B cell (primary cell): Measurements from ENCODE around the gene KIAA1191. TPM values are rescaled to one million over a fixed set of nuclear protein-coding genes. Genes with fewer than 3 reads are reported as not detected.

Experiments used
- ATAC-seq: fragments of 200-7000 bp; cut with Tn5 transposase; one replicate; pipeline ENCODE4 v1.10.0; 2021; ENCODE audit warnings: low read depth, mild to moderate bottlenecking, moderate number of reproducible peaks, moderate library complexity
- CTCF ChIA-PET: fragments of 350-600 bp; sonication (Branson Sonifier 250); formaldehyde crosslinking; loops from one replicate; lab custom pipeline; 2021; ENCODE audit warnings: antibody characterized with exemption, inconsistent platforms; lab: Charles Lee
- POLR2A ChIA-PET: fragments of 350-600 bp; sonication (Branson Sonifier 250); formaldehyde crosslinking; loops from one replicate; lab custom pipeline; 2021; ENCODE audit warnings: antibody characterized with exemption; lab: Charles Lee
- DNase-seq: peaks from one replicate; pipeline ENCODE4 v3.0.0; 2013
- H2AFZ ChIP-seq: 2 replicates; pipeline ENCODE4 v1.6.1; 2012; ENCODE audit warnings: mild to moderate bottlenecking, low read depth, low read length; ENCODE audit not compliant: insufficient read depth, poor library complexity, severe bottlenecking
- H3K27ac ChIP-seq, 2 donors: 1 replicate in 1 of 2; 2 replicates in 1 of 2; pipeline ENCODE4 v1.5.1; 2012 to 2013; ENCODE audit warnings: low read length in 2 of 2, mild to moderate bottlenecking in 2 of 2, moderate library complexity in 1 of 2
- H3K27me3 ChIP-seq, 4 experiments: fragments of 200-600 bp in 1 of 4; sonication (generic) in 1 of 4; replicated peaks in 1 of 4; 1 replicate in 2 of 4; 2 replicates in 2 of 4; pipeline versions ENCODE4 v1.6.1 to v1.7.0; 2013 to 2016; ENCODE audit warnings: low read length in 3 of 4, mild to moderate bottlenecking in 2 of 4, mixed read lengths in 1 of 4, moderate library complexity in 1 of 4; ENCODE audit not compliant: insufficient read depth in 4 of 4, control insufficient read depth in 3 of 4; ENCODE audit errors: control extremely low read depth in 1 of 4
- H3K36me3 ChIP-seq, 2 experiments: replicated peaks in 1 of 2; 1 replicate in 1 of 2; 2 replicates in 1 of 2; pipeline versions ENCODE4 v1.6.1 to v1.7.1; 2013; ENCODE audit warnings: low read length in 1 of 2; ENCODE audit not compliant: insufficient read depth in 2 of 2, control insufficient read depth in 1 of 2; ENCODE audit errors: control extremely low read depth in 1 of 2, extremely low read depth in 1 of 2
- H3K4me1 ChIP-seq, 2 donors: fragments of 200-600 bp in 1 of 2; sonication (generic) in 1 of 2; 1 replicate in 1 of 2; 2 replicates in 1 of 2; pipeline versions ENCODE4 v1.5.1 to v1.6.1; 2013 to 2017; ENCODE audit warnings: low read length in 2 of 2; ENCODE audit not compliant: control insufficient read depth in 2 of 2, insufficient read depth in 2 of 2
- H3K4me2 ChIP-seq: replicated peaks from 2 replicates; pipeline ENCODE3; 2012; ENCODE audit warnings: mild to moderate bottlenecking, low read depth, low read length; ENCODE audit not compliant: poor library complexity, severe bottlenecking
- H3K4me3 ChIP-seq, 5 experiments: fragments of 200-600 bp in 1 of 5; sonication (generic) in 1 of 5; 1 replicate in 3 of 5; 2 replicates in 2 of 5; pipeline versions ENCODE4 v1.5.1 to v1.7.0; 2011 to 2016; ENCODE audit warnings: low read length in 4 of 5, mild to moderate bottlenecking in 4 of 5, low read depth in 2 of 5, control low read depth in 1 of 5, moderate library complexity in 1 of 5; ENCODE audit not compliant: insufficient read depth in 1 of 5; ENCODE audit errors: control extremely low read depth in 1 of 5, extremely low read depth in 1 of 5
- H3K79me2 ChIP-seq: fragments of 200-600 bp; sonication (generic); one replicate; pipeline ENCODE4 v1.6.0; 2016; ENCODE audit warnings: low read length; ENCODE audit not compliant: control insufficient read depth, insufficient read depth
- H3K9ac ChIP-seq: fragments of 200-600 bp; sonication (generic); 2 replicates; pipeline ENCODE4 v1.6.1; 2017; ENCODE audit warnings: mild to moderate bottlenecking, low read length, moderate library complexity
- H3K9me3 ChIP-seq, 3 donors: one replicate each; pipeline versions ENCODE4 v1.6.1 to v1.7.1; 2013; ENCODE audit warnings: low read length in 2 of 3; ENCODE audit not compliant: control insufficient read depth in 2 of 3, insufficient read depth in 1 of 3; ENCODE audit errors: control extremely low read depth in 1 of 3
- H4K20me1 ChIP-seq: 2 replicates; pipeline ENCODE4 v1.6.0; 2012; ENCODE audit warnings: mild to moderate bottlenecking, low read length; ENCODE audit not compliant: insufficient read depth, control insufficient read depth, poor library complexity, severe bottlenecking
- H3K27ac Mint-ChIP-seq: one replicate; pipeline ENCODE4 v1.8.0; 2021; ENCODE audit warnings: mixed read lengths
- H3K27me3 Mint-ChIP-seq: one replicate; pipeline ENCODE4 v1.8.0; 2021; ENCODE audit warnings: mixed read lengths
- H3K4me1 Mint-ChIP-seq: one replicate; pipeline ENCODE4 v1.8.0; 2021; ENCODE audit warnings: mixed read lengths
- H3K4me3 Mint-ChIP-seq: one replicate; pipeline ENCODE4 v1.8.0; 2021; ENCODE audit warnings: mixed read lengths
- H3K9me3 Mint-ChIP-seq: one replicate; pipeline ENCODE4 v1.8.0; 2022; ENCODE audit warnings: mixed read lengths; ENCODE audit not compliant: insufficient read depth
- EZH2 ChIP-seq: IDR thresholded peaks from 2 replicates; pipeline ENCODE4 v1.6.1; 2012; ENCODE audit warnings: borderline replicate concordance, low read depth, mild to moderate bottlenecking, moderate library complexity, low read length; ENCODE audit not compliant: insufficient read depth, poor library complexity, severe bottlenecking
- WGBS: methylation state at CpG from one replicate; pipeline ENCODE4 v1.1.5; 2013; ENCODE audit warnings: missing lambda C conversion rate; ENCODE audit not compliant: insufficient coverage; 5-methylcytosine and 5-hydroxymethylcytosine counted together
- intact Hi-C: fragments of 100-400 bp; cut with micrococcal nuclease; formaldehyde crosslinking; loops from one replicate; pipeline ENCODE4 v1.10.0; 2022
- polyA plus RNA-seq: library from polyadenylated mRNA; depleted of rRNA; stranded (reverse); fragments of >200 nt; gene quantifications from 2 replicates; pipeline ENCODE4 v1.2.3, GENCODE V29; 2012
- total RNA-seq, 2 donors: library from RNA; stranded (reverse); fragments of 120-200 nt in 1 of 2; gene quantifications; 1 replicate in 1 of 2; 2 replicates in 1 of 2; pipeline versions ENCODE4 v1.2.3 to v1.2.4, GENCODE V29; 2013 to 2022
- TF ChIP-seq, protein P1 (sequence below): fragments of 200-600 bp; IDR thresholded peaks from one replicate; pipeline ENCODE4 v1.8.0; 2022; ENCODE audit warnings: antibody characterized with exemption, mild to moderate bottlenecking

The KIAA1191 gene
- total and polyA plus RNA-seq, 2 donors (not counting 1 experiment from before 2014, with no cell fraction given) = 61.2 to 82.9 TPM

DNA sequence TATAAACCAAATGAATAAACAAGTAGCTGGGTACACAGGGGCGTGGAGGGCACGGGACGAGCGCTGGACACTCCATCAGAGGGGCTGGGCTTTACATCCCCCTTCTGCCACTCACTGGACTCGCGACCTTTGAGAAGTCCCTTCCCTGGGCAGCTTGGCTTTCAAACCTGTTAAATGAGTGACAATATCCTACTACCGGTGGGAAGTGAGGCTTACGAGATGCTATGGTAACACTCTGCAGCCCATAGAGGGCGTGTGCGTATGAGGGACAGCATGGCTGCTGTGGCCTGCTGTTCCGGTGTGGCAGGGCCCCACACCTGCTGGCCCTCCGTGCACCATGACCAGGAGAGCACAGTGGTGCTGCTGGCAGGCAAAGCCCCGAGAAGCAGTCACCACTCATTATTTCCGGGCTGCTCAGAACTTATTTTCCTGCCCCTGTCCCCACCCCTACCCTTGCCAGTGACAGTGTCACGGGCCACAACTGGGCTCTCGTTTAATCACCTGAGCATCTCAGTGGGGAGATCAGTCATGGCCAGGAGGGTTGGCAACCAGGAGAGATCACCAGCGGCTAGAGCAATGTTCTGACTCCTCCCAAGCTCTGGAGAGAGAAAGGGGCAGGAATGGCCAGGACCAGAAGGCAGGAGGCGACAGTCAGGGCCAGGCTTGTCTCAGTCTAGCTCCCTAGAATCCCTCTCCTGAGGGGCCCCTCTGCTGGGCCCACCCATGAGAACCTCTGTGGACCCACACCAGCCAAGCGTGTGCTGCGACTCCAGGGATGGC lies 44.3 kb upstream of the KIAA1191 start:
- H3K27me3 Mint-ChIP-seq = no peaks in the 10 kb centered on the region
- Histone ChIP-seq H3K36me3 (peaks cover 1 to 17% of the 10 kb centered on the region in 2 experiments), H3K27ac (no peak overlapping the region), H3K9me3 (no peaks in the 10 kb centered on the region), H3K27me3 (no peaks in the 10 kb centered on the region), H3K4me1 (no peaks in the 10 kb centered on the region), H3K9ac (no peak overlapping the region), H2AFZ (no peak overlapping the region), H3K79me2 (peaks cover 3% of the 10 kb centered on the region), H3K4me2 (no peak overlapping the region), H3K4me3 (no peak overlapping the region), H4K20me1 (peaks cover 1% of the 10 kb centered on the region)
- no peaks in the 10 kb centered on the region for H3K9me3 Mint-ChIP-seq
- ChIA-PET POLR2A (no interaction called here), CTCF (interaction anchor here (0.9 to 2.4 kb wide), 3 partner anchors 11 to 166 kb away, joined by 3 to 8 read pairs (median 3); partner anchors contain the start of gene CLTB)
- no peaks in the 10 kb centered on the region for H3K4me1 Mint-ChIP-seq
- H3K4me3 Mint-ChIP-seq = no peak overlapping the region
- TF ChIP-seq EZH2 = no peak
- TF ChIP-seq, protein P1, sequence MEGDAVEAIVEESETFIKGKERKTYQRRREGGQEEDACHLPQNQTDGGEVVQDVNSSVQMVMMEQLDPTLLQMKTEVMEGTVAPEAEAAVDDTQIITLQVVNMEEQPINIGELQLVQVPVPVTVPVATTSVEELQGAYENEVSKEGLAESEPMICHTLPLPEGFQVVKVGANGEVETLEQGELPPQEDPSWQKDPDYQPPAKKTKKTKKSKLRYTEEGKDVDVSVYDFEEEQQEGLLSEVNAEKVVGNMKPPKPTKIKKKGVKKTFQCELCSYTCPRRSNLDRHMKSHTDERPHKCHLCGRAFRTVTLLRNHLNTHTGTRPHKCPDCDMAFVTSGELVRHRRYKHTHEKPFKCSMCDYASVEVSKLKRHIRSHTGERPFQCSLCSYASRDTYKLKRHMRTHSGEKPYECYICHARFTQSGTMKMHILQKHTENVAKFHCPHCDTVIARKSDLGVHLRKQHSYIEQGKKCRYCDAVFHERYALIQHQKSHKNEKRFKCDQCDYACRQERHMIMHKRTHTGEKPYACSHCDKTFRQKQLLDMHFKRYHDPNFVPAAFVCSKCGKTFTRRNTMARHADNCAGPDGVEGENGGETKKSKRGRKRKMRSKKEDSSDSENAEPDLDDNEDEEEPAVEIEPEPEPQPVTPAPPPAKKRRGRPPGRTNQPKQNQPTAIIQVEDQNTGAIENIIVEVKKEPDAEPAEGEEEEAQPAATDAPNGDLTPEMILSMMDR = no peak
- no peak overlapping the region for H3K27ac Mint-ChIP-seq
- DNase-seq = no peak
- WGBS = 98% methylated on average over 20 of the region's 20 CpGs
- intact Hi-C loops = no loop called here
- no peak for ATAC-seq
